OCI-LY7 (cell line): Measurements from ENCODE around the gene CCDC60. TPM values are rescaled to one million over a fixed set of nuclear protein-coding genes. Genes with fewer than 3 reads are reported as not detected.

Experiments used
- BruUV-seq: library from RNA; stranded (reverse); fragments of 400-500 nt; replicated peaks from 2 replicates; lab custom pipeline; 2021; lab: Mats Ljungman, UMichigan
- CTCF ChIA-PET: fragments of 300-600 bp; sonication (Branson Sonifier 250); formaldehyde crosslinking; loops from one replicate; lab custom pipeline; 2022; ENCODE audit warnings: antibody characterized with exemption; ENCODE audit not compliant: unreplicated experiment; lab: Charles Lee
- POLR2A ChIA-PET: fragments of 300-600 bp; sonication (Branson Sonifier 250); formaldehyde crosslinking; loops from one replicate; lab custom pipeline; 2022; ENCODE audit warnings: antibody characterized with exemption; lab: Charles Lee
- DNase-seq: peaks from one replicate; pipeline ENCODE4 v3.0.0-alpha.2; 2015; ENCODE audit warnings: low spot score
- H2AFZ ChIP-seq: fragments of 200-600 bp; sonication (generic), shearing (Covaris generic); 2 replicates; pipeline ENCODE4 v1.6.1; 2014; ENCODE audit warnings: mild to moderate bottlenecking, antibody characterized with exemption, low read length, moderate library complexity
- H3K27ac ChIP-seq: fragments of 200-600 bp; sonication (generic); 2 replicates; pipeline ENCODE4 v1.5.1; 2014; ENCODE audit warnings: mixed run types, low read depth, mild to moderate bottlenecking, moderate library complexity, low read length, inconsistent platforms; ENCODE audit not compliant: poor library complexity, severe bottlenecking
- H3K36me3 ChIP-seq: fragments of 200-600 bp; sonication (generic); 2 replicates; pipeline ENCODE4 v1.6.1; 2014; ENCODE audit warnings: mild to moderate bottlenecking, antibody characterized with exemption, low read length, moderate library complexity, mixed read lengths; ENCODE audit not compliant: insufficient read depth
- H3K4me1 ChIP-seq: fragments of 200-600 bp; sonication (generic); 2 replicates; pipeline ENCODE4 v1.5.1; 2014; ENCODE audit warnings: mild to moderate bottlenecking, low read length; ENCODE audit not compliant: insufficient read depth, poor library complexity, severe bottlenecking
- H3K4me2 ChIP-seq: fragments of 200-600 bp; sonication (generic); 2 replicates; pipeline ENCODE4 v1.6.1; 2014; ENCODE audit warnings: mild to moderate bottlenecking, low read length
- H3K4me3 ChIP-seq: fragments of 200-600 bp; sonication (generic); 2 replicates; pipeline ENCODE4 v1.5.1; 2014; ENCODE audit warnings: mild to moderate bottlenecking, low read depth, low read length; ENCODE audit not compliant: poor library complexity, severe bottlenecking
- H3K79me2 ChIP-seq: fragments of 200-600 bp; sonication (generic); 2 replicates; pipeline ENCODE4 v1.6.1; 2016; ENCODE audit warnings: low read depth, mild to moderate bottlenecking, low read length, moderate library complexity, mixed read lengths; ENCODE audit not compliant: insufficient read depth
- H3K9me2 ChIP-seq: fragments of 200-600 bp; sonication (generic); 2 replicates; pipeline ENCODE4 v1.6.1; 2016; ENCODE audit warnings: mild to moderate bottlenecking, low read length, mixed read lengths; ENCODE audit not compliant: insufficient read depth
- H3K9me3 ChIP-seq: fragments of 200-600 bp; sonication (generic); 2 replicates; pipeline ENCODE4 v1.6.1; 2014; ENCODE audit warnings: mild to moderate bottlenecking, mixed run types, low read length, mixed read lengths
- H4K20me1 ChIP-seq: fragments of 200-600 bp; sonication (generic); 2 replicates; pipeline ENCODE4 v1.6.1; 2014; ENCODE audit warnings: mild to moderate bottlenecking, antibody characterized with exemption, low read length, moderate library complexity, mixed read lengths; ENCODE audit not compliant: insufficient read depth
- CTCF ChIP-seq: fragments of 200-600 bp; sonication (generic); conservative IDR thresholded peaks from 2 replicates; pipeline ENCODE4 v1.5.1; 2014; ENCODE audit warnings: mild to moderate bottlenecking, antibody characterized with exemption, low read length, moderate library complexity, mixed read lengths
- EZH2phosphoT487 ChIP-seq: fragments of 200-600 bp; sonication (generic); IDR thresholded peaks from 2 replicates; pipeline ENCODE4 v1.6.1; 2018; ENCODE audit warnings: low read depth, borderline replicate concordance, mild to moderate bottlenecking, mixed run types, antibody characterized with exemption, low read length, moderate library complexity, mixed read lengths
- intact Hi-C: fragments of 100-400 bp; cut with micrococcal nuclease; formaldehyde crosslinking; loops from one replicate; pipeline ENCODE4 v1.10.0; 2022; ENCODE audit not compliant: unreplicated experiment
- total RNA-seq, 2 experiments: library from RNA; depleted of rRNA in 1 of 2; stranded (reverse); fragments of >200 nt in 1 of 2; shearing (Covaris generic) in 1 of 2; gene quantifications; 2 replicates each; pipeline ENCODE4 v1.2.3, GENCODE V29; 2014 to 2022

CCDC60 gene
- total RNA-seq, 2 experiments from 2014 or later: not detected

GRCh38 chr12:119589634-119590033 lies 255.1 kb downstream of the CCDC60 start:
- H3K9me2 ChIP-seq: no peaks in the 10 kb centered on the region

More at GRCh38 chr12:119589634-119590033, 255.1 kb downstream of the CCDC60 start:
- Histone ChIP-seq H4K20me1 (no peaks in the 10 kb centered on the region), H2AFZ (no peak overlapping the region), H3K4me1 (no peaks in the 10 kb centered on the region), H3K9me3 (no peaks in the 10 kb centered on the region), H3K4me2 (no peak overlapping the region), H3K27ac (no peak overlapping the region), H3K79me2 (no peaks in the 10 kb centered on the region), H3K4me3 (no peak overlapping the region), H3K36me3 (no peaks in the 10 kb centered on the region)
- intact Hi-C loops: no loop called here
- DNase-seq: no peak
- TF ChIP-seq EZH2phosphoT487 (no peak), CTCF (no peak)
- CTCF ChIA-PET: no interaction called here
- no TSS peak for BruUV-seq
- POLR2A ChIA-PET: interaction anchor here (0.6 kb wide), 1 partner anchor 349 kb away, joined by 3 read pairs; no protein-coding TSS in a partner anchor

Other genes starting within 250 kb of the CCDC60 start
- gene HSPB8, start 155.8 kb upstream of the CCDC60 start, total RNA-seq (2014; rRNA removed; shearing (Covaris generic)): not detected in 2 replicates
- not detected in 2 replicates for gene HSPB8, start 155.8 kb upstream of the CCDC60 start, total RNA-seq (2022)